ENCODE data around the gene HOXC10. TPM values are rescaled to one million over a fixed set of nuclear protein-coding genes. Genes with fewer than 3 reads are reported as not detected.

The HOXC10 gene
- total RNA-seq, 1 experiment from 2014 or later: not detected

DNA sequence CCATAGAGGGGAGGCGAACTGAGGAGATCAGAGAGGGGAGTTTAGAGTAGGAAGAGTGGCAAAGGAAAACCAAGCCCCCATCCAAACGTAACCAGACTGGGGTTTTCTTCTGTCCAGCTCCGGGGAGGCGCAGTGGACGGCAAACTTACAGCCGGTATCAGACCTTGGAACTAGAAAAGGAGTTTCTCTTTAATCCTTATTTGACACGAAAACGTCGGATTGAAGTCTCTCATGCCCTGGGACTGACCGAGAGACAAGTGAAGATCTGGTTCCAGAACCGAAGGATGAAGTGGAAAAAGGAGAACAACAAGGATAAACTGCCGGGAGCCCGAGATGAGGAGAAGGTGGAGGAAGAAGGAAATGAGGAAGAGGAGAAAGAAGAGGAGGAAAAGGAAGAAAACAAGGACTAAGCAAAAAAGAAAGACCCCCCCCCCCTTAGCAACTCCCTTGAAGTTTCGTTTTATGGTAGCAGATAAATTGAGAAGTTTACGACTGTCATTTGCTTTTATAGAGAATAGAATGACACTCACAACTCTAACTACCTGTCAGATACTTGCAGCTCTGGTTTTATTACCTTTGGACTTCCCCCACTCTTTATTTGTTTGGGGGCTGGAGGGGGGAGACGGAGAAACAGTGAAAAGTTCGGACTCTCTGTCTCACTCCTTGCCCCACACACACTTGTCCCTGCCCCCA, 26.2 kb downstream of the HOXC10 start:
- POLR2A ChIA-PET: no interaction called here
- H3K9me3 Mint-ChIP-seq (ENCODE audit: unreplicated experiment): no peaks in the 10 kb centered on the region

DNA sequence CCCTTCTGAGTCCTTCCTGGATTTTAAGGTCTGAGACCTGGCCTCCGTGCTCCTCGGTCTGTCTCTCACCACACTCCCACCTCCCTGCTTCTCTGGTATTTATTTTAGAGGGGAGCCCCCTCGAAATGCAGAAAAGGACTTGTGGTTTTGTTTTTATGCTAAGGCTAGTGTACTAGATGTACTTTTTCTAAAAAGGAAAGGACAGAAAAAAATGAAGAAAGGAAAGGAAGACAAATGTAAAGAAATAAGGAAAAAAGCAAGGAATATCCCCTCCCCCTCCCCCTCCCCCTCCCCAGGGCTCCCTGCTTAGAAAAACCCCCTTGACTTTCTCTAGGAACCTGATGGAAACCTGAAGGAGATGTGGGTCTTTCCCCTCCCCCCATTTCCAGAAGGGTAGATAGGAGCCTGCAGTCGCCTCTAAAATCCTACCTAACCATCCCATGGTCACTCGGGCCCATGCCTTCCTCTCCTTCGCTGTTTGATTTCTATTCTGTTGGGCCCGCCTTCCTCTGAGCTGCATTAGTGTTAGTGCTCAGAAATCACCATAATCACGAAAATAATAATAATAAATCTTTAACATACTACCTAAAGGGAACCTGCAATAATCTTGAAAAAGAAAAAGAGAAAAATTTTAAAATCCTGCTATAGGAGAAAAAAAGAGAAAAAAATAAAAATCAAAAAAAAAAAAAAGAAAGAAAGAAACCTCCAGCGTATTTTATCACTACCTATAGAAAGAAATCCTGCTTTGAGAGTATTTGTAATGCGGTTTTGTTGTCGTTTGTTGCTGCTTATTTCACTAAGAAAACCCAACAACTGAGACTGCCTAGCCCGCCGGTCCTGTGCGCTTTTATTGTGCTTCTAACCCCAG, 27.0 kb downstream of the HOXC10 start:
- H3K36me3 Mint-ChIP-seq (ENCODE audit: insufficient read depth, unreplicated experiment): no peaks in the 10 kb centered on the region
- H3K4me3 Mint-ChIP-seq (ENCODE audit: unreplicated experiment): no peak overlapping the region
- ChIA-PET CTCF (interaction anchor here (0.7 to 3.8 kb wide), 6 partner anchors 21 to 347 kb away, joined by 3 to 16 read pairs (median 4); partner anchors contain the start of gene HOXC5), POLR2A (no interaction called here)
- TF ChIP-seq, protein P1, sequence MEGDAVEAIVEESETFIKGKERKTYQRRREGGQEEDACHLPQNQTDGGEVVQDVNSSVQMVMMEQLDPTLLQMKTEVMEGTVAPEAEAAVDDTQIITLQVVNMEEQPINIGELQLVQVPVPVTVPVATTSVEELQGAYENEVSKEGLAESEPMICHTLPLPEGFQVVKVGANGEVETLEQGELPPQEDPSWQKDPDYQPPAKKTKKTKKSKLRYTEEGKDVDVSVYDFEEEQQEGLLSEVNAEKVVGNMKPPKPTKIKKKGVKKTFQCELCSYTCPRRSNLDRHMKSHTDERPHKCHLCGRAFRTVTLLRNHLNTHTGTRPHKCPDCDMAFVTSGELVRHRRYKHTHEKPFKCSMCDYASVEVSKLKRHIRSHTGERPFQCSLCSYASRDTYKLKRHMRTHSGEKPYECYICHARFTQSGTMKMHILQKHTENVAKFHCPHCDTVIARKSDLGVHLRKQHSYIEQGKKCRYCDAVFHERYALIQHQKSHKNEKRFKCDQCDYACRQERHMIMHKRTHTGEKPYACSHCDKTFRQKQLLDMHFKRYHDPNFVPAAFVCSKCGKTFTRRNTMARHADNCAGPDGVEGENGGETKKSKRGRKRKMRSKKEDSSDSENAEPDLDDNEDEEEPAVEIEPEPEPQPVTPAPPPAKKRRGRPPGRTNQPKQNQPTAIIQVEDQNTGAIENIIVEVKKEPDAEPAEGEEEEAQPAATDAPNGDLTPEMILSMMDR (IDR thresholded peaks at IDR 0.05; ENCODE audit: unreplicated experiment): no peak
- no peak overlapping the region for H3K27ac Mint-ChIP-seq (ENCODE audit: low read depth, unreplicated experiment)
- peaks cover 17% of the 10 kb centered on the region for H3K4me1 Mint-ChIP-seq (ENCODE audit: insufficient read depth, unreplicated experiment)
- no peaks in the 10 kb centered on the region for H3K27me3 Mint-ChIP-seq (ENCODE audit: insufficient read depth, unreplicated experiment)
- DNase-seq (ENCODE audit: unreplicated experiment): no peak
- no peaks in the 10 kb centered on the region for H3K9me3 Mint-ChIP-seq (ENCODE audit: unreplicated experiment)
- BruUV-seq (replicated peaks): no TSS peak
- intact Hi-C loops (cut with micrococcal nuclease): no loop called here

More for the DNA sequence above, 26.2 kb downstream of the HOXC10 start:
- Mint-ChIP-seq H3K4me1 (ENCODE audit: insufficient read depth, unreplicated experiment) (peaks cover 19% of the 10 kb centered on the region), H3K27ac (ENCODE audit: low read depth, unreplicated experiment) (no peak overlapping the region), H3K4me3 (ENCODE audit: unreplicated experiment) (no peak overlapping the region), H3K36me3 (ENCODE audit: insufficient read depth, unreplicated experiment) (no peaks in the 10 kb centered on the region), H3K27me3 (ENCODE audit: insufficient read depth, unreplicated experiment) (no peaks in the 10 kb centered on the region)
- no TSS peak for BruUV-seq (replicated peaks)
- CTCF ChIA-PET: interaction anchor here (0.7 to 10.0 kb wide), 3 partner anchors 181 to 203 kb away, joined by 6 to 141 read pairs (median 130); partner anchors contain the start of gene SMUG1
- TF ChIP-seq, protein P1 (IDR thresholded peaks at IDR 0.05; ENCODE audit: unreplicated experiment): no peak
- intact Hi-C loops (cut with micrococcal nuclease): no loop called here
- DNase-seq (ENCODE audit: unreplicated experiment): no peak

DNA sequence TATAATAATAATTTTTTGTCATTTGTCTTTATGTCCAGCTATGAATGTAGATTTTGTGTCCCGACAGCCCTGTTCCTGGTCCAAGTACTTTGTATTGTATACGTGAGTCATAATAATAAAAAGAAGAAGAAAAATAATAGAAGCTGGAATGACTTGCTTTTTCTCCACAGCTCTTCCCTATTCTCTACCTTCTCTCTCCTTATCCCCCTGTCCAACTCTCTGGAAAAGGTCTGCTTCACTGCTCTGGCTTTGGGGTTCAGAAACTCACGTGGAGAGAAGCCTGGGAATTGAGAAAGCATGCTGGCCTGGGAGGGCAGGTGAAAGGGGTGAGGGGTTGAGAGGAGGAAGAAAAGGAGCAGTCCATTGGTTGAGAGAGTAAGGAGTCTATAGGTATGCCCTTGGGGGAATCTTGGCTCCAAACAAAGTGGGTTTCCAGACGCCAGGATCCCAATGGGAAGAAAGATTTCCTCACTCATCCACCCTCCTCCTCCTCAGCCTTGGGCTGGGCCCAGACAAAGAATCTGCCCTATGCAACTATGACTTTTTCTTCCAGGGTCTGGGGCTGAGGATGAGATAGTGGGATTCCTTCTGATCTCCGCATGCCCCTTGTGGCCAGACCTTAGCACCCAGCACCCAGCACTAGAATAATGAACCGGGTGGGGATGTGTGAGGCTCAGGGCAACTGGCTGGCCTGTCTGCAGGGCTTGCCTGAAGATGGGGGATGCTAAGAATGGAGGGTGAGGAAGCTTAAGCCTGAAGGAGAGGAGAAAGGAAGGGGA, 27.9 kb downstream of the HOXC10 start:
- TF ChIP-seq, protein P1 (IDR thresholded peaks at IDR 0.05; ENCODE audit: unreplicated experiment): no peak
- peaks cover 17% of the 10 kb centered on the region for H3K4me1 Mint-ChIP-seq (ENCODE audit: insufficient read depth, unreplicated experiment)
- BruUV-seq (replicated peaks): no TSS peak
- ChIA-PET CTCF (interaction anchor here (0.7 to 3.8 kb wide), 5 partner anchors 20 to 346 kb away, joined by 3 to 16 read pairs (median 4); partner anchors contain the start of gene HOXC5), POLR2A (interaction anchor here (1.3 kb wide), 1 partner anchor 9 kb away, joined by 5 read pairs; no protein-coding TSS in a partner anchor)
- H3K27me3 Mint-ChIP-seq (ENCODE audit: insufficient read depth, unreplicated experiment): no peaks in the 10 kb centered on the region
- no peak for DNase-seq (ENCODE audit: unreplicated experiment)
- intact Hi-C loops (cut with micrococcal nuclease): no loop called here
- no peaks in the 10 kb centered on the region for H3K9me3 Mint-ChIP-seq (ENCODE audit: unreplicated experiment)
- H3K27ac Mint-ChIP-seq (ENCODE audit: low read depth, unreplicated experiment): no peak overlapping the region
- no peaks in the 10 kb centered on the region for H3K36me3 Mint-ChIP-seq (ENCODE audit: insufficient read depth, unreplicated experiment)
- H3K4me3 Mint-ChIP-seq (ENCODE audit: unreplicated experiment): no peak overlapping the region

Data from MCF 10A (cell line).